Measurements from ENCODE around the gene MRPL24.

Gene MRPL24

DNA sequence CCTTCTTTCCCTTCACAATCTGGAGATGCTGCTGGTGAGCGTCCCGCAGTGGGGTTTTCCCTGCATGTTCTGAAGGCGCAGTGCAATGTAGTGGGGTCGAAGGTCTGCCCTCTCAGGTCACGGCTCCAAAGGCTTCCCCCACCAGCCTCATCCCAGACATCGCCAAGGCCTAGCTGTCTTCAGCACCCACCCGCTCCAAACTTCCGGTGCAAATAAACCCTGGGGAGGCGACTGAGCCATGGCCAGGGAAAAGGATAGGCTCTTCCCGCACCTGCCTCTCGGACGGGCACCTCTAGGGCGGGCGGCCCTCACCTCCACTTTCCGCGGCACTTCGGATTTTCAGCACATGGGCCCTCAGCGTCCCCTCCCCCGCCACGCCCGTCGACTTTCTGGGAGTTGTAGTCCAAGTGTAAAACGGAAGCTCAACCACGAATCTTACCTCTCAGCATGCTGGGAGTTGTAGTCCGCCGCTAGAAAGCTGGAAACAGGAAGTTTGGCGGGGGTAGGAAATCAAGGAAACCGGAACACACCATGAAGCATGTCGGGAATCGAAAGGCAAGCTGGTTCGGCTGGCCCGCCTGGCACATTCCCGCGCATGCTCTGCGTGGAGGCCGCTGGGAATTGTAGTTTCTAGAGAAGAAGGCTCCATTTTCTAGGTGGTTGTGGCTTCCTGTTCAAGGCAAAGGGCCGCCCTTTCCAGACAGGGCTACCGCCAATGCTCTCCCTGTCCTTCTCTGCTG is at the start of gene MRPL24:
Gene MRPL24, minus strand, starts transcription at position 348 of the 740 bp plus-strand sequence. CDS start 2,384 bp downstream, outside the sequence.
- H3K4me3 Mint-ChIP-seq, result peak within 1 kb of the TSS; percentile 98
- H3K27ac Mint-ChIP-seq, result peak within 1 kb of the TSS; percentile 95
- no peaks in the 10 kb centered on the region for H3K9me3 Mint-ChIP-seq
- peaks cover 48% of the 10 kb centered on the region for H3K36me3 Mint-ChIP-seq (ENCODE audit: low read depth)
- peaks cover 27% of the 10 kb centered on the region for H3K4me1 Mint-ChIP-seq (ENCODE audit: low read depth)
- DNase-seq (ENCODE audit: low spot score), result peak; percentile 98
- H3K27me3 Mint-ChIP-seq (ENCODE audit: low read depth), result no peaks in the 10 kb centered on the region

DNA sequence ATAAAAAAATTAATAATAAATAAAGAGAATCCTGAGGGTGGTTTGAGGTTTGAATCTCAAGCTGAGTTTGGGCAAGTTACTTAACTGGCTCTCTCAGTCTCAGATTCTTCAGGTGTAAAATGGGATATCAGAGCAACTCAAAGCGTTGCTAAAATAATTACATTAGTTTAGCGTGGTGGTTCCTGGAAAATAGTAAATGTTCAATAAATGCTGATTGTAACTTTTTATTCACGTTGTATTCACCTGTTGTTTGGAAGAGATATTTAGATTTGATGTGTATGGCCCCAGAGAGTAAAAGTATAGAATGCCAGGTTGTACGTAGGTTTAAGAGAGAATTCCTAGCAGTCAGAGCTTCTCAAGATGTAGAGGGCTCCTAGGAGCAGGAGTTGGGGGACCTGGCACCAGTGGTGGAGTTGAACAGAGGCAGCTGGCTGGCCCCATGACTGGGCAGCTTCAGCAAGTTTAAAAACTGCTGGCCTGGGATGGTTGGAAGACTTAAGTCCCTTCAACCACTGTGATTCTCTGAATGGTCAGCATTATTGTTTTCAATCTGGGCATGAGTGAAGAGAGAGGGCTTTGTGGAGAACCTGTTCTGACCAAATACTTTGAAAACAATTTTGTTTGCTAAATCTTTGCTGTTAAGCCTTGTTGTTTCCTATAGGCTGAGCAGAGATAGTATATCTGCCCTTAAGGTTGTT is 48.9 kb upstream of the MRPL24 start:
- DNase-seq (ENCODE audit: low spot score), result no peak
- Mint-ChIP-seq H3K4me3 (no peak overlapping the region), H3K9me3 (no peaks in the 10 kb centered on the region), H3K27me3 (ENCODE audit: low read depth) (no peaks in the 10 kb centered on the region), H3K36me3 (ENCODE audit: low read depth) (peaks cover 44% of the 10 kb centered on the region), H3K27ac (no peak overlapping the region), H3K4me1 (ENCODE audit: low read depth) (peaks cover 2% of the 10 kb centered on the region)

- H3K4me1 Mint-ChIP-seq (ENCODE audit: low read depth), result peaks cover 2% of the 10 kb centered on the region
- H3K27ac Mint-ChIP-seq, result no peak overlapping the region
- no peak overlapping the region for H3K4me3 Mint-ChIP-seq
- H3K27me3 Mint-ChIP-seq (ENCODE audit: low read depth), result no peaks in the 10 kb centered on the region
- H3K36me3 Mint-ChIP-seq (ENCODE audit: low read depth), result peaks cover 41% of the 10 kb centered on the region
- no peaks in the 10 kb centered on the region for H3K9me3 Mint-ChIP-seq
- no peak for DNase-seq (ENCODE audit: low spot score)
Measured at GRCh38 chr1:156788136-156788535, 47.2 kb upstream of the MRPL24 start.

DNA sequence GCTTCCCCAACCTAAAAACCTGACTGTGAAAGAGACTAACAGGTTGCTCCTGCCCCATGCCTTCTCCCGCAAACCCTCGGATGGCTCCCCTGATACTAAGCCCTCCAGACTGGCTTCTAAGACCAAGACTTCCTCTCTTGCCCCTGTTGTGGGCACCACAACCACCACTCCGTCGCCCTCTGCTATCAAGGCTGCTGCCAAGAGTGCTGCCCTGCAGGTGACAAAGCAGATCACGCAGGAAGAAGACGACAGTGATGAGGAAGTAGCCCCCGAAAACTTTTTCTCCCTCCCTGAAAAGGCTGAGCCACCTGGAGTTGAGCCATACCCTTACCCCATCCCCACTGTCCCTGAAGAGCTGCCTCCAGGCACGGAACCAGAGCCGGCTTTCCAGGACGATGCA is 45.8 kb upstream of the MRPL24 start:
- Mint-ChIP-seq H3K4me3 (no peak overlapping the region), H3K27ac (no peak overlapping the region), H3K4me1 (ENCODE audit: low read depth) (peaks cover 7% of the 10 kb centered on the region), H3K27me3 (ENCODE audit: low read depth) (no peaks in the 10 kb centered on the region), H3K36me3 (ENCODE audit: low read depth) (peaks cover 51% of the 10 kb centered on the region), H3K9me3 (no peaks in the 10 kb centered on the region)
- no peak for DNase-seq (ENCODE audit: low spot score)

- Mint-ChIP-seq H3K36me3 (ENCODE audit: low read depth) (peaks cover 49% of the 10 kb centered on the region), H3K27me3 (ENCODE audit: low read depth) (no peaks in the 10 kb centered on the region), H3K4me3 (no peak overlapping the region), H3K4me1 (ENCODE audit: low read depth) (peaks cover 10% of the 10 kb centered on the region), H3K27ac (no peak overlapping the region), H3K9me3 (no peaks in the 10 kb centered on the region)
- no peak for DNase-seq (ENCODE audit: low spot score)
Measured at GRCh38 chr1:156785458-156785857, 44.6 kb upstream of the MRPL24 start.

DNA sequence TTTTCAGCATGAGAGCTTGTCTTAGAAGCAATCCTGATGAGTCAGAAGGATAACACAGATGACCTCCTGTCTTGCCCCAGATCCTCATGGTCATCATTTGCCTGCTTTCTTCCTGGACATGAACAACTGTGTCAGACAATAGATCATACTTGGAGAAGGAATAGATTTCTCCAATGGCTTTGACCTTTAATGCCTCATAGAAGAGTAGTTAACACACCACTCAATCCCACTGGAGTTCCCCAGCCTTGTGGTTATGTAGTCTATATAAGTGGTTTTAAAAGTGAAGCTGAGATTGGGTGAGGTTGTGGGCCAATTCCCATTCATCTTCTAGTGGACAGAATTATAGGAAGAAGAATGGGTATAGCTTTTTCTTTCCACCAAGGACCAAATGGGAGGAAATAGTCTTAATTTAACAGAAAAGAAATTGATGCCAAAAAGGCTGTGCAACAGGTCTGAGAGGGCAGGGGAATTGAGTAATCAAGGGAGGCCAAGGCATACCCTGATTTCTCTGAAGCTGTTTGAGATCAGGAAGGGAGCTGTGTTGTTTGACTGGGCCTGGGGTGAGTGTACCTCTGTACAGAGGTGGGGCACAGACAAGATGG is 40.8 kb upstream of the MRPL24 start:
- Mint-ChIP-seq H3K9me3 (no peaks in the 10 kb centered on the region), H3K4me3 (no peak overlapping the region), H3K36me3 (ENCODE audit: low read depth) (peaks cover 30% of the 10 kb centered on the region), H3K4me1 (ENCODE audit: low read depth) (peaks cover 17% of the 10 kb centered on the region), H3K27ac (no peak overlapping the region), H3K27me3 (ENCODE audit: low read depth) (no peaks in the 10 kb centered on the region)
- no peak for DNase-seq (ENCODE audit: low spot score)

GRCh38 chr1:156777573-156777972 is 36.7 kb upstream of the MRPL24 start:
- peak overlapping the region; percentile 5 for H3K27ac Mint-ChIP-seq
- H3K9me3 Mint-ChIP-seq, result no peaks in the 10 kb centered on the region
- H3K4me3 Mint-ChIP-seq, result no peak overlapping the region
- no peak for DNase-seq (ENCODE audit: low spot score)
- peaks cover 32% of the 10 kb centered on the region for H3K4me1 Mint-ChIP-seq (ENCODE audit: low read depth)
- no peaks in the 10 kb centered on the region for H3K27me3 Mint-ChIP-seq (ENCODE audit: low read depth)
- H3K36me3 Mint-ChIP-seq (ENCODE audit: low read depth), result peaks cover 25% of the 10 kb centered on the region

- Mint-ChIP-seq H3K27me3 (ENCODE audit: low read depth) (no peaks in the 10 kb centered on the region), H3K4me3 (no peak overlapping the region), H3K27ac (no peak overlapping the region), H3K4me1 (ENCODE audit: low read depth) (peaks cover 35% of the 10 kb centered on the region), H3K36me3 (ENCODE audit: low read depth) (peaks cover 19% of the 10 kb centered on the region), H3K9me3 (no peaks in the 10 kb centered on the region)
- DNase-seq (ENCODE audit: low spot score), result no peak
Measured at GRCh38 chr1:156776942-156777341, 36.1 kb upstream of the MRPL24 start.

DNA sequence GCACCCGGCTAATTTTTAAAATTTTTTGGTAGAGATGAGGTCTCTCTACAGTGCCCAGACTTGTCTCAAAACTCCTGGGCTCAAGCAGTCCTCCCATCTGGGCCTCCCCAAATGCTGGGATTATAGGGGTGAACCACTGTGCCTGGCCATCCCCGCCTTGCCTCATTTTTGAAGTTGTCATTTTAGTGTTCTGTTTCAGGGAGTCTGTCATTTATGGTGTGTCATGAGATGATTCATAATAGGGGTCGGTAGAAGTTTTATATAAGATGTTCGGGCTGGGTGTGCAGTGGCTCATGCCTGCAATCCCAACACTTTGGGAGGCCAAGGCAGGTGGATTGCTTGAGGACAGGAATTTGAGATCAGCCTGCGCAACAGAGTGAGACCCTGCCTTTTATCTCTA is 34.9 kb upstream of the MRPL24 start:
- Mint-ChIP-seq H3K36me3 (ENCODE audit: low read depth) (peaks cover 17% of the 10 kb centered on the region), H3K9me3 (no peaks in the 10 kb centered on the region), H3K27me3 (ENCODE audit: low read depth) (no peaks in the 10 kb centered on the region), H3K27ac (no peak overlapping the region), H3K4me3 (no peak overlapping the region), H3K4me1 (ENCODE audit: low read depth) (peaks cover 35% of the 10 kb centered on the region)
- DNase-seq (ENCODE audit: low spot score), result no peak

- peaks cover 26% of the 10 kb centered on the region for H3K36me3 Mint-ChIP-seq (ENCODE audit: low read depth)
- H3K9me3 Mint-ChIP-seq, result no peaks in the 10 kb centered on the region
- H3K27me3 Mint-ChIP-seq (ENCODE audit: low read depth), result no peaks in the 10 kb centered on the region
- H3K4me1 Mint-ChIP-seq (ENCODE audit: low read depth), result peaks cover 49% of the 10 kb centered on the region
- no peak overlapping the region for H3K27ac Mint-ChIP-seq
- no peak for DNase-seq (ENCODE audit: low spot score)
- no peak overlapping the region for H3K4me3 Mint-ChIP-seq
Measured at GRCh38 chr1:156773607-156774006, 32.7 kb upstream of the MRPL24 start.

DNA sequence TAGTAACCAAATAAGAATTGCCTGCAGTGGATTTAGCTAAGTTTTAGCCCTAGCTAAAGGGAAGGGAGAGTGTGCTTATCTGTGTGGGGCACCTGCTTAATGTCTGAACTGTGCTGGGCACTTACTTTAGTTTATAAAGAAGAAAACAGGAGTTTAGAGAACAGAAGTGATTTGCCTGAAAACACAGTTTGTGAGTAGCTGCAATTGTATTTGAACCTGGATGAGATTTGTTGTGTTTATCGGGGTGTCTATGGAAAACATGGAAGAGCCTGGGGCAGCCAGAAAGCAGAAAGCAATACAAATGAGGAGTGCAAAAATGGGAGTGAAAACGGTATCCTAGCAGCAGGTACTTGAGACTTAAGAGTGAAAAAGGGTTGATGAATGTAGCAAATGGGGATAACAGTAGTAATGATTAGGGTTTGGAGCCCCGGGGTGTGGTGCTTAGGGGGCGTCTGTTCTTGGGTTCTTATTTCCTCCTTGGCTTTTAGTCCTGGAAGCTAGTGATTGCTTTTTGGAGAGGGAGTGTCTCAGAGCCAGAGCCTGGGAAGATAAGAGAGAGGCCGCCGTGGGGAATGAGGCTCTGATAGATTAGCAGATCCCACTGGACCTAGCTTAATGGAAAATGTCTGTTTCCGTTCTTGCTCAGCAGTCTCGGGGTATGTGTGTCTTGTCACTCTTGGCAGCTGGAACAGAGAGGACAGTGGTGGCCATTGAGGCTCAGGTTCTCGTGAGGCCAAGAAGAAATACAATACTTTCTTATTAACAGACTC is 32.0 kb upstream of the MRPL24 start:
- Mint-ChIP-seq H3K36me3 (ENCODE audit: low read depth) (peaks cover 31% of the 10 kb centered on the region), H3K27me3 (ENCODE audit: low read depth) (no peaks in the 10 kb centered on the region), H3K4me1 (ENCODE audit: low read depth) (peaks cover 49% of the 10 kb centered on the region), H3K4me3 (no peak overlapping the region), H3K27ac (peak overlapping the region; percentile 5), H3K9me3 (no peaks in the 10 kb centered on the region)
- DNase-seq (ENCODE audit: low spot score), result no peak

DNA sequence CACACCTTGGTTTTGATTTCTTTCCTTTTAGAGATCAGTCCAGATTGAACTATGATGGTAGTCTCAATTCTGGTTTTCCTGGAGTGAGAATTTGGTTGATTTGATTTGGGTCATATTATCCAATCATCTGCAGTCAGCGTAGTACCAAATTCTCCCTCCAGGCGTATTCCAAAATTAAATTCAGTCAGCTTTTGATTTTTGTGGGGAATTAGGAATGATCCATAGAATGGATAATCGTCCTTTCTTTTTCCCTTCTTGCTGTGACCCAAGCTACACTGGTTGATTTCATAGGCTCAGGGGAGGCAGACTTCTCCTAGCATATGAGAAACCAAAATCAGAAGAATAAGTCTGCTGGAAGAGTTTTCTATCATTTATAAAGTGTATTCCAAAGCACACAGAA is 31.3 kb upstream of the MRPL24 start:
- H3K4me1 Mint-ChIP-seq (ENCODE audit: low read depth), result peaks cover 43% of the 10 kb centered on the region
- H3K4me3 Mint-ChIP-seq, result no peak overlapping the region
- no peaks in the 10 kb centered on the region for H3K27me3 Mint-ChIP-seq (ENCODE audit: low read depth)
- H3K9me3 Mint-ChIP-seq, result no peaks in the 10 kb centered on the region
- H3K36me3 Mint-ChIP-seq (ENCODE audit: low read depth), result peaks cover 31% of the 10 kb centered on the region
- no peak overlapping the region for H3K27ac Mint-ChIP-seq
- DNase-seq (ENCODE audit: low spot score), result no peak

- Mint-ChIP-seq H3K27me3 (ENCODE audit: low read depth) (no peaks in the 10 kb centered on the region), H3K36me3 (ENCODE audit: low read depth) (peaks cover 29% of the 10 kb centered on the region), H3K4me3 (no peak overlapping the region), H3K9me3 (no peaks in the 10 kb centered on the region), H3K27ac (no peak overlapping the region), H3K4me1 (ENCODE audit: low read depth) (peaks cover 42% of the 10 kb centered on the region)
- no peak for DNase-seq (ENCODE audit: low spot score)
Measured at GRCh38 chr1:156768610-156769295, 27.9 kb upstream of the MRPL24 start.
